K562 (cell line): ENCODE data around the gene PCCA. TPM values are rescaled to one million over a fixed set of nuclear protein-coding genes. Genes with fewer than 3 reads are reported as not detected.

ENCODE experiments used
- ATAC-seq: fragments of 200-7000 bp; cut with Tn5 transposase; 3 replicates; pipeline ENCODE4 v1.9.1; 2020; ENCODE audit warnings: moderate library complexity
- BruUV-seq: library from RNA; stranded (reverse); fragments of 400-500 nt; replicated peaks from 2 replicates; lab custom pipeline; 2021; lab: Mats Ljungman, UMichigan
- CTCF ChIA-PET: fragments of 300-600 bp; formaldehyde crosslinking; extraction: SDS; loops from one replicate; lab custom pipeline; 2021; ENCODE audit warnings: low intra/inter-chr PET ratio; lab: Yijun Ruan, JAX
- POLR2A ChIA-PET: fragments of 300-600, 350-650 bp; sonication (Branson Sonifier 250); formaldehyde crosslinking; extraction: SDS; loops from one replicate; lab custom pipeline; 2021; ENCODE audit warnings: antibody characterized with exemption, inconsistent platforms; lab: Yijun Ruan, JAX
- DNase-seq, 4 experiments: peaks; one replicate each; pipeline versions ENCODE4 v3.0.0 to v3.0.0-alpha.2; 2011 to 2018; ENCODE audit warnings: low spot score in 3 of 4, mixed read lengths in 3 of 4; ENCODE audit errors: extremely low read depth in 1 of 4
- FAIRE-seq: peaks from 2 replicates; lab custom pipeline; 2011; peaks lifted over from hg19 to GRCh38; lab: Jason Lieb, UNC
- H2AFZ ChIP-seq: 2 replicates; pipeline ENCODE4 v1.6.0; 2011; ENCODE audit warnings: low read depth, low read length, control low read depth, inconsistent platforms
- H3K27ac ChIP-seq: fragments of 200-600 bp; 3 replicates; pipeline ENCODE4 v1.8.0; 2011; ENCODE audit warnings: low read depth, mild to moderate bottlenecking, control low read depth, inconsistent platforms, low read length, moderate library complexity, mixed read lengths; ENCODE audit errors: extremely low read depth
- H3K27me3 ChIP-seq, 2 experiments: fragments of 300-600 bp in 1 of 2; 2 replicates in 1 of 2; 3 replicates in 1 of 2; pipeline versions ENCODE4 v1.6.0 to v1.8.0; 2011; ENCODE audit warnings: inconsistent platforms in 2 of 2, low read length in 2 of 2, mild to moderate bottlenecking in 1 of 2, mixed read lengths in 1 of 2, moderate library complexity in 1 of 2; ENCODE audit not compliant: control insufficient read depth in 2 of 2, insufficient read depth in 2 of 2
- H3K36me3 ChIP-seq: fragments of 300-600 bp; 3 replicates; pipeline ENCODE4 v1.8.0; 2011; ENCODE audit warnings: mild to moderate bottlenecking, low read length, inconsistent platforms; ENCODE audit not compliant: control insufficient read depth, insufficient read depth
- H3K4me1 ChIP-seq, 2 experiments: fragments of 200-600 bp in 1 of 2; replicated peaks in 1 of 2; 2 replicates in 1 of 2; 3 replicates in 1 of 2; pipeline versions ENCODE4 v1.5.1 to v1.8.0; 2011; ENCODE audit warnings: inconsistent platforms in 2 of 2, low read length in 2 of 2, mild to moderate bottlenecking in 1 of 2, mixed read lengths in 1 of 2, moderate library complexity in 1 of 2; ENCODE audit not compliant: control insufficient read depth in 2 of 2, insufficient read depth in 2 of 2
- H3K4me2 ChIP-seq: 2 replicates; pipeline ENCODE4 v1.6.1; 2011; ENCODE audit warnings: low read length, control low read depth, inconsistent platforms, mixed read lengths; ENCODE audit not compliant: insufficient read depth
- H3K4me3 ChIP-seq: fragments of 200-600 bp; sonication (generic), shearing (Covaris generic); 2 replicates; pipeline ENCODE4 v1.5.1; 2016; ENCODE audit warnings: control low read depth, inconsistent platforms
- H3K79me2 ChIP-seq: fragments of 200-600 bp; 3 replicates; pipeline ENCODE4 v1.8.0; 2011; ENCODE audit warnings: low read length, inconsistent platforms; ENCODE audit not compliant: control insufficient read depth, insufficient read depth
- H3K9ac ChIP-seq, 2 experiments: 2 replicates each; pipeline versions ENCODE4 v1.6.0 to v1.6.1; 2011; ENCODE audit warnings: low read depth in 2 of 2, low read length in 2 of 2, control low read depth in 1 of 2, inconsistent platforms in 1 of 2, mild to moderate bottlenecking in 1 of 2, mixed read lengths in 1 of 2; ENCODE audit not compliant: insufficient read depth in 1 of 2
- H3K9me1 ChIP-seq: one replicate; pipeline ENCODE4 v1.6.0; 2011; ENCODE audit warnings: inconsistent platforms, mild to moderate bottlenecking, low read length, moderate library complexity; ENCODE audit not compliant: control insufficient read depth, insufficient read depth
- H3K9me3 ChIP-seq: replicated peaks from 2 replicates; pipeline ENCODE4 v1.5.1; 2011; ENCODE audit warnings: low read depth, low read length, inconsistent platforms; ENCODE audit not compliant: control insufficient read depth, insufficient read depth
- H4K20me1 ChIP-seq: replicated peaks from 2 replicates; pipeline ENCODE4 v1.6.1; 2011; ENCODE audit warnings: low read length, inconsistent platforms, mixed read lengths; ENCODE audit not compliant: control insufficient read depth, insufficient read depth
- ADNP ChIP-seq: fragments of 200-800 bp; sonication (Bioruptor generic); IDR thresholded peaks from 2 replicates; pipeline ENCODE4 v1.6.1; 2016; ENCODE audit warnings: missing genetic modification characterization, missing compliant biosample characterization
- E2F3 ChIP-seq: fragments of 250-450 bp; sonication (Bioruptor Pico); IDR thresholded peaks from 2 replicates; pipeline ENCODE4 v1.4.0; 2020; ENCODE audit warnings: mild to moderate bottlenecking
- ESRRB ChIP-seq: fragments of 250-450 bp; sonication (Bioruptor Pico); IDR thresholded peaks from 2 replicates; pipeline ENCODE4 v1.5.0; 2020; ENCODE audit warnings: mild to moderate bottlenecking, moderate library complexity, borderline replicate concordance
- FOXP1 ChIP-seq: sonication (generic); formaldehyde crosslinking; IDR thresholded peaks from 2 replicates; pipeline ENCODE4 v1.8.0; 2022; ENCODE audit warnings: mild to moderate bottlenecking, missing genetic modification reagents
- RAD51 ChIP-seq: fragments of 450-650 bp; IDR thresholded peaks from 2 replicates; pipeline ENCODE4 v1.7.1; 2016; ENCODE audit warnings: low read depth, mild to moderate bottlenecking, borderline replicate concordance
- TRIM28 ChIP-seq: fragments of 450-650 bp; IDR thresholded peaks from 2 replicates; pipeline ENCODE4 v1.6.1; 2017
- XRCC4 ChIP-seq: IDR thresholded peaks from one replicate; pipeline ENCODE4 v1.6.1; 2011; ENCODE audit not compliant: insufficient read depth, insufficient read length; ENCODE audit errors: extremely low read depth
- ZNF143 ChIP-seq: sonication (generic); formaldehyde crosslinking; IDR thresholded peaks from 2 replicates; pipeline ENCODE4 v1.9.0; 2022; ENCODE audit warnings: mild to moderate bottlenecking, missing genetic modification reagents
- ZNF436 ChIP-seq: fragments of 250-450, 450-650 bp; sonication (Bioruptor Pico); formaldehyde crosslinking; IDR thresholded peaks from 2 replicates; pipeline ENCODE4 v1.7.0; 2020; ENCODE audit warnings: mild to moderate bottlenecking
- ZZZ3 ChIP-seq: fragments of 450-650 bp; IDR thresholded peaks from 2 replicates; pipeline ENCODE4 v1.6.1; 2016; ENCODE audit warnings: antibody characterized with exemption, mild to moderate bottlenecking, moderate library complexity
- WGBS: fragments of 100-300 bp; shearing (Covaris generic); methylation state at CpG from one replicate; pipeline ENCODE4 v1.1.6; 2016; ENCODE audit warnings: low coverage, mixed read lengths; ENCODE audit not compliant: insufficient coverage; ENCODE audit errors: missing lambda C conversion rate; 5-methylcytosine and 5-hydroxymethylcytosine counted together
- in situ Hi-C: fragments of 300-500 bp; cut with MboI; formaldehyde crosslinking; loops from 4 replicates; pipeline ENCODE4 v1.15.0; 2018; ENCODE audit warnings: inconsistent platforms, mixed read lengths
- intact Hi-C: fragments of 100-400 bp; cut with micrococcal nuclease; formaldehyde crosslinking; loops from 2 replicates; pipeline ENCODE4 v1.14.2; 2022
- polyA plus RNA-seq, 8 experiments: library from polyadenylated mRNA; depleted of rRNA in 4 of 8; stranded (reverse) in 5 of 8; unstranded in 3 of 8; fragments of >200 nt; fragmentation: Nextera tagmentation in 2 of 8; fragmentation: Illumina TruSeq in 1 of 8; extraction: Ambion mirVana in 2 of 8; extraction: Trizol in 1 of 8; gene quantifications; 2 replicates each; pipeline versions ENCODE4 v1.2.1 to v1.2.3, GENCODE V29; 2011 to 2014; ENCODE audit warnings: inconsistent platforms in 1 of 8, missing spikeins in 1 of 8
- total RNA-seq, 7 experiments: library from RNA; depleted of rRNA in 6 of 7; stranded (reverse); fragments of >200 nt in 6 of 7; fragmentation: Illumina TruSeq in 2 of 7; extraction: Trizol in 2 of 7; gene quantifications; 2 replicates each; pipeline versions ENCODE4 v1.2.1 to v1.2.3, GENCODE V29; 2011 to 2021; ENCODE audit warnings: low replicate concordance in 1 of 7
- TF ChIP-seq, protein P1 (sequence below): fragments of 450-650 bp; IDR thresholded peaks from 2 replicates; pipeline ENCODE4 v1.6.1; 2017; ENCODE audit warnings: mild to moderate bottlenecking, moderate library complexity
- TF ChIP-seq, protein P2 (sequence below): fragments of 150-350 bp; IDR thresholded peaks from 2 replicates; pipeline ENCODE4 v1.6.1; 2014; ENCODE audit warnings: low read depth, mild to moderate bottlenecking, low read length, borderline replicate concordance
- TF ChIP-seq, protein P3 (sequence below): sonication (generic); formaldehyde crosslinking; IDR thresholded peaks from 2 replicates; pipeline ENCODE4 v1.8.1; 2023; ENCODE audit warnings: mild to moderate bottlenecking, missing genetic modification reagents
- TF ChIP-seq, protein P4 (sequence below): fragments of 250-450 bp; sonication (Bioruptor Pico); IDR thresholded peaks from 2 replicates; pipeline ENCODE4 v1.4.0; 2020; ENCODE audit warnings: mild to moderate bottlenecking, moderate library complexity

The PCCA gene
- total and polyA plus RNA-seq, 9 of the 15 experiments (the other 6 are each of a cell fraction or from before 2014, with no cell fraction given), result 5.2 to 14.1 (median 9.7) TPM

DNA sequence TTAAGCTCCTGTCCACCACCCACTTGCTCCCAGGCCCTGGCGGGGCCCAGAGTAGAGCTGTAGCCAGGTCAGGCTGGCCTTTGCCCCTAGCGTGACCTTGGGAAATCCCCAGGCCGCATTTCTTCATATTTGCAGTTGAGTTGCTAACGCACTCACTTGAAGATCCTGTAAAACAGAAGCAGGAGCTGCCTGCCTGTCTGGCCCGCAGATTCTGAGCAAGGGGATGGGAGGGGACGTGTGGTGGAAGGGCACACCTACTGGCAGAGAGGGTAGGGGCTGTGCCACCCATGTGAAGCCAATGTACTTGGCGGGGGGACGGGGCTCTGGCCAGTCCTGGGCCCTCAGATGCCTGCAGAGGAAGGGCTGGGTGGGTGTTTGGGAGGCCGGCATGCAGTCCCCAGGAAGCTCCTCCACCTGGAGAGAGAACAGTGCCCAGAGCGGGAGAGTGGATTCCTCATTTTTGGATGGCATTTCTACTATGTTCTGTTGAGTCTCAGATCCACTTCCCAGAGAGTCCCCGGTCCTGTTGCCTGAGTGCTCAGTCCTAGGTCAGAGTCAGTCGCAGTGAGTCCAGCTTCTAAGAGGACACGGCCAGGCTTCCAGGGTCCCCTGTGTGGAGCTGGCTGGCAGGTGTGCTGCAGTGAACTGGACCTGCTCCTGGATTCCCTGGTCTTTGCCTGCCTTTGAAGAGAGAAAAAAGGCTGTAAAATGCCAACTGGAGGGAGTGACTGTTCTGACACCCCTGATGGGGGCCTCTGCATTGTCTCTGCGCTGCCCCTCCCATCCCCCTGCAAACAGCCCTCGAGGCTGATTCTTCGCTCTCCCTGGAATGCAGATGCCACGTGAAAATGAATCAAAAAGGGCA, 436.8 kb downstream of the PCCA start:
- no peaks in the 10 kb centered on the region for H4K20me1 ChIP-seq
- intact Hi-C loops, result no loop called here
- H3K4me2 ChIP-seq, result no peak overlapping the region
- no TSS peak for BruUV-seq
- H3K9me1 ChIP-seq, result no peaks in the 10 kb centered on the region
- DNase-seq (no peak), FAIRE-seq (no peak), ATAC-seq (no peak)
- H3K27me3 ChIP-seq, result no peaks in the 10 kb centered on the region
- H3K4me3 ChIP-seq, result no peak overlapping the region
- no peaks in the 10 kb centered on the region for H3K9me3 ChIP-seq
- H3K9ac ChIP-seq, result no peak overlapping the region
- WGBS, result 42% methylated on average over 13 of the region's 17 CpGs
- no peaks in the 10 kb centered on the region for H3K4me1 ChIP-seq
- in situ Hi-C loops, result loop anchor here (25.0 kb wide), 1 partner anchor 863 kb away; no protein-coding TSS in a partner anchor
- no peaks in the 10 kb centered on the region for H3K36me3 ChIP-seq
- POLR2A ChIA-PET, result no interaction called here
- CTCF ChIA-PET, result no interaction called here
- H2AFZ ChIP-seq, result no peak overlapping the region
- H3K27ac ChIP-seq, result no peak overlapping the region
- H3K79me2 ChIP-seq, result no peaks in the 10 kb centered on the region
- no peak for TF ChIP-seq TRIM28
- TF ChIP-seq, protein P1, sequence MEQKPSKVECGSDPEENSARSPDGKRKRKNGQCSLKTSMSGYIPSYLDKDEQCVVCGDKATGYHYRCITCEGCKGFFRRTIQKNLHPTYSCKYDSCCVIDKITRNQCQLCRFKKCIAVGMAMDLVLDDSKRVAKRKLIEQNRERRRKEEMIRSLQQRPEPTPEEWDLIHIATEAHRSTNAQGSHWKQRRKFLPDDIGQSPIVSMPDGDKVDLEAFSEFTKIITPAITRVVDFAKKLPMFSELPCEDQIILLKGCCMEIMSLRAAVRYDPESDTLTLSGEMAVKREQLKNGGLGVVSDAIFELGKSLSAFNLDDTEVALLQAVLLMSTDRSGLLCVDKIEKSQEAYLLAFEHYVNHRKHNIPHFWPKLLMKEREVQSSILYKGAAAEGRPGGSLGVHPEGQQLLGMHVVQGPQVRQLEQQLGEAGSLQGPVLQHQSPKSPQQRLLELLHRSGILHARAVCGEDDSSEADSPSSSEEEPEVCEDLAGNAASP, result no peak
- no peak for TF ChIP-seq ZZZ3
- TF ChIP-seq FOXP1 (CRISPR knock-in tag), result no peak
- TF ChIP-seq ZNF143 (CRISPR knock-in tag), result no peak
- TF ChIP-seq ADNP (tag), result no peak
- TF ChIP-seq, protein P2, sequence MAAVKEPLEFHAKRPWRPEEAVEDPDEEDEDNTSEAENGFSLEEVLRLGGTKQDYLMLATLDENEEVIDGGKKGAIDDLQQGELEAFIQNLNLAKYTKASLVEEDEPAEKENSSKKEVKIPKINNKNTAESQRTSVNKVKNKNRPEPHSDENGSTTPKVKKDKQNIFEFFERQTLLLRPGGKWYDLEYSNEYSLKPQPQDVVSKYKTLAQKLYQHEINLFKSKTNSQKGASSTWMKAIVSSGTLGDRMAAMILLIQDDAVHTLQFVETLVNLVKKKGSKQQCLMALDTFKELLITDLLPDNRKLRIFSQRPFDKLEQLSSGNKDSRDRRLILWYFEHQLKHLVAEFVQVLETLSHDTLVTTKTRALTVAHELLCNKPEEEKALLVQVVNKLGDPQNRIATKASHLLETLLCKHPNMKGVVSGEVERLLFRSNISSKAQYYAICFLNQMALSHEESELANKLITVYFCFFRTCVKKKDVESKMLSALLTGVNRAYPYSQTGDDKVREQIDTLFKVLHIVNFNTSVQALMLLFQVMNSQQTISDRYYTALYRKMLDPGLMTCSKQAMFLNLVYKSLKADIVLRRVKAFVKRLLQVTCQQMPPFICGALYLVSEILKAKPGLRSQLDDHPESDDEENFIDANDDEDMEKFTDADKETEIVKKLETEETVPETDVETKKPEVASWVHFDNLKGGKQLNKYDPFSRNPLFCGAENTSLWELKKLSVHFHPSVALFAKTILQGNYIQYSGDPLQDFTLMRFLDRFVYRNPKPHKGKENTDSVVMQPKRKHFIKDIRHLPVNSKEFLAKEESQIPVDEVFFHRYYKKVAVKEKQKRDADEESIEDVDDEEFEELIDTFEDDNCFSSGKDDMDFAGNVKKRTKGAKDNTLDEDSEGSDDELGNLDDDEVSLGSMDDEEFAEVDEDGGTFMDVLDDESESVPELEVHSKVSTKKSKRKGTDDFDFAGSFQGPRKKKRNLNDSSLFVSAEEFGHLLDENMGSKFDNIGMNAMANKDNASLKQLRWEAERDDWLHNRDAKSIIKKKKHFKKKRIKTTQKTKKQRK, result no peak
- TF ChIP-seq, protein P3, sequence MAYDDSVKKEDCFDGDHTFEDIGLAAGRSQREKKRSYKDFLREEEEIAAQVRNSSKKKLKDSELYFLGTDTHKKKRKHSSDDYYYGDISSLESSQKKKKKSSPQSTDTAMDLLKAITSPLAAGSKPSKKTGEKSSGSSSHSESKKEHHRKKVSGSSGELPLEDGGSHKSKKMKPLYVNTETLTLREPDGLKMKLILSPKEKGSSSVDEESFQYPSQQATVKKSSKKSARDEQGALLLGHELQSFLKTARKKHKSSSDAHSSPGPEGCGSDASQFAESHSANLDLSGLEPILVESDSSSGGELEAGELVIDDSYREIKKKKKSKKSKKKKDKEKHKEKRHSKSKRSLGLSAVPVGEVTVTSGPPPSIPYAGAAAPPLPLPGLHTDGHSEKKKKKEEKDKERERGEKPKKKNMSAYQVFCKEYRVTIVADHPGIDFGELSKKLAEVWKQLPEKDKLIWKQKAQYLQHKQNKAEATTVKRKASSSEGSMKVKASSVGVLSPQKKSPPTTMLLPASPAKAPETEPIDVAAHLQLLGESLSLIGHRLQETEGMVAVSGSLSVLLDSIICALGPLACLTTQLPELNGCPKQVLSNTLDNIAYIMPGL (CRISPR knock-in tag), result no peak
- no peak for TF ChIP-seq E2F3 (CRISPR knock-in tag)
- TF ChIP-seq ZNF436, result no peak
- no peak for TF ChIP-seq RAD51
- TF ChIP-seq XRCC4, result no peak
- TF ChIP-seq, protein P4, sequence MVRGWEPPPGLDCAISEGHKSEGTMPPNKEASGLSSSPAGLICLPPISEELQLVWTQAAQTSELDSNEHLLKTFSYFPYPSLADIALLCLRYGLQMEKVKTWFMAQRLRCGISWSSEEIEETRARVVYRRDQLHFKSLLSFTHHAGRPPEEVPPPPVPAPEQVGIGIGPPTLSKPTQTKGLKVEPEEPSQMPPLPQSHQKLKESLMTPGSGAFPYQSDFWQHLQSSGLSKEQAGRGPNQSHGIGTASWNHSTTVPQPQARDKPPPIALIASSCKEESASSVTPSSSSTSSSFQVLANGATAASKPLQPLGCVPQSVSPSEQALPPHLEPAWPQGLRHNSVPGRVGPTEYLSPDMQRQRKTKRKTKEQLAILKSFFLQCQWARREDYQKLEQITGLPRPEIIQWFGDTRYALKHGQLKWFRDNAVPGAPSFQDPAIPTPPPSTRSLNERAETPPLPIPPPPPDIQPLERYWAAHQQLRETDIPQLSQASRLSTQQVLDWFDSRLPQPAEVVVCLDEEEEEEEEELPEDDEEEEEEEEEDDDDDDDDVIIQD (CRISPR knock-in tag), result no peak
- TF ChIP-seq ESRRB (CRISPR knock-in tag), result no peak
